GM20000 (cell line): Measurements from ENCODE around the gene ST7.

Source experiments
- DNase-seq: peaks from one replicate; pipeline ENCODE4 v3.0.0; 2012; ENCODE audit warnings: low spot score
- CTCF ChIP-seq: IDR thresholded peaks from 2 replicates; pipeline ENCODE4 v1.5.1; 2012; ENCODE audit warnings: mild to moderate bottlenecking, control low read depth; ENCODE audit errors: extremely low read depth, missing control alignments

The ST7 gene

GRCh38 chr7:117264716-117265115 lies 311.4 kb downstream of the ST7 start:
- no peak for DNase-seq
- no peak for TF ChIP-seq CTCF

- no peak for TF ChIP-seq CTCF
- no peak for DNase-seq
These were observed 316.1 kb downstream of the ST7 start for GRCh38 chr7:117269417-117269816.

- no peak for TF ChIP-seq CTCF
- no peak for DNase-seq
These were observed 316.6 kb downstream of the ST7 start for GRCh38 chr7:117269886-117270285.

GRCh38 chr7:117270371-117270770 lies 317.1 kb downstream of the ST7 start:
- no peak for TF ChIP-seq CTCF
- no peak for DNase-seq

- TF ChIP-seq CTCF = no peak
These were observed 318.3 kb downstream of the ST7 start for GRCh38 chr7:117271566-117271965.

GRCh38 chr7:117272017-117272759 lies 318.9 kb downstream of the ST7 start:
- no peak for DNase-seq
- no peak for TF ChIP-seq CTCF

More at GRCh38 chr7:117271566-117271965, 318.3 kb downstream of the ST7 start:
- no peak for DNase-seq

- TF ChIP-seq CTCF = no peak
- no peak for DNase-seq
These were observed 320.0 kb downstream of the ST7 start for GRCh38 chr7:117273325-117273724.
